Vagina (tissue), 2 donors: ENCODE results near the gene TBCA.

Source experiments
- CTCF ChIP-seq, 3 experiments: fragments of 450-650 bp in 2 of 3; fragments of 200-600 bp in 1 of 3; sonication (generic) in 1 of 3; IDR thresholded peaks; one replicate each; pipeline ENCODE4 v1.5.1; 2017 to 2019; ENCODE audit warnings: antibody characterized with exemption in 3 of 3, mild to moderate bottlenecking in 2 of 3, moderate library complexity in 2 of 3
- POLR2A ChIP-seq, 2 donors: fragments of 450-650 bp; IDR thresholded peaks; one replicate each; pipeline ENCODE4 v1.6.1; 2017; ENCODE audit warnings: antibody characterized with exemption in 2 of 2, mild to moderate bottlenecking in 2 of 2, moderate library complexity in 2 of 2
- POLR2AphosphoS5 ChIP-seq, 2 donors: sonication (generic); formaldehyde crosslinking; IDR thresholded peaks; one replicate each; pipeline ENCODE4 v1.9.0; 2017; ENCODE audit warnings: antibody characterized with exemption in 2 of 2, mild to moderate bottlenecking in 2 of 2, low read depth in 1 of 2; ENCODE audit not compliant: insufficient read depth in 1 of 2

DNA sequence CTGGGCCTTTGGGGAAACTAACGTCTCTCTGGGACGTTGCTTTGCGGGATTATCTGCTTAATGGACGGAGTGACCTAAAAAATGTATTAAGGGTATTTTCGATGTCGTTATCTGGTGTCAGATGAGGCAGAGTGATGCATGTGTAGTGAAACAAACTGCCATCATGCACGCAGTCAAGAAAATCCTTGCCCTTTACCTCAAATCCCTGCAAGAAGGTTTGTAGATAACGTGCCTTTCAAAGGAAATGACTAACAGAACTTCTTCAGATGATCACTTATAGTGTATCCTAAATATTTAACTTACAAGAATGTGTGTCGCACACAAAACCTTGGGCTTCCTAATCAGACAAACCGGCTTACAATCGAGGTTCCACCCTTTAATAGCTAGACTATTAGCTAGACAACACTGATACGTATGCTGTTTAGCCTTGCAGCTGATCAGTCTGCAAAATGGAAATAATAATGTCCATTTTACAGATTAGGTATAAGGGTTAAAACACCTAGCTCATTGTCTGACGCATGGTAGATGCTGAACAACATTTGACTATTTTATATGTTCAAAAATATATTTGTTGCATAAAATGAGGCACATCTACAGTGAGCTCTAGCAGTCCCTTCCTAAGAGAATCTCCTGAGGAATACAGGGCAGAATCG, 541 bp upstream of the TBCA start:
- no peak for TF ChIP-seq CTCF (IDR thresholded peaks at IDR 0.05)
- no peak for TF ChIP-seq POLR2A (IDR thresholded peaks at IDR 0.05)
- TF ChIP-seq POLR2AphosphoS5 (IDR thresholded peaks at IDR 0.05; ENCODE audit: insufficient read depth in 1 of 2, low read depth in 1 of 2), result no peak
